Measurements from ENCODE around the gene ABITRAM. TPM values are rescaled to one million over a fixed set of nuclear protein-coding genes. Genes with fewer than 3 reads are reported as not detected.
A peak's percentile ranks its signal among the peaks of the same experiment; 100 is the strongest.

The ABITRAM gene
- total and polyA plus RNA-seq, 12 donors, result 3.5 to 33.0 (median 12.3) TPM

DNA sequence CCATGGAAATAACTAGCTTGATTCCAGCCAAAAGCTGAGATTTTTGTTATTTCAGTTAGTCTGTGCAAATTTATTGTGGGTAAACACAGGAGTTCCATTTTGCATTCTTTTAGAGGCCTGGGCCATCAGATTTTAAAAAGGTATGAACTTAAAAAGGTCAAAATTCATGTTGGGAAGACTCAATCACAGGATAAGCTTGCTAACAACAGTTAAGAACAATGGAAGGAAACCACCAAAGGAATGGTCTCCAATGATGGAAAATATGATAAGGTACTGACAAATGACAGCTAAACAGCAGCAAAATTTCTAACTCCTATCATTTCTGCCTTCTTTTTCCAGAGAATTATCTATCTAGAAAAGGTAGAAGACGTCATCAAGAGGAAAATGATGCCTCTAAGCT is 16.0 kb downstream of the ABITRAM start:
- peaks cover 0 to 14% of the 10 kb centered on the region in 2 donors for H3K4me1 ChIP-seq (replicated peaks in 1 of 2)
- no peaks in the 10 kb centered on the region for H3K9me3 ChIP-seq (replicated peaks in 1 of 3)
- H3K27me3 ChIP-seq, result no peaks in the 10 kb centered on the region
- no peak for DNase-seq
- intact Hi-C loops (cut with DNase I), result no loop called here
- no peak for TF ChIP-seq POLR2A (IDR thresholded peaks at IDR 0.05)
- H3K36me3 ChIP-seq (replicated peaks in 1 of 2), result peaks cover 0 to 49% of the 10 kb centered on the region in 2 donors
- H3K4me3 ChIP-seq, result no peak overlapping the region
- H3K27ac ChIP-seq, result no peak overlapping the region
- WGBS, 4 donors, result 83 to 92% (median 84%) methylated on average over 1 of the region's 1 CpG

GRCh38 chr9:108951578-108951977 is 17.4 kb downstream of the ABITRAM start:
- H3K36me3 ChIP-seq (replicated peaks in 1 of 2), result peaks cover 0 to 37% of the 10 kb centered on the region in 2 donors
- intact Hi-C loops (cut with DNase I), result no loop called here
- H3K27ac ChIP-seq, result no peak overlapping the region
- DNase-seq, result no peak
- WGBS, 4 donors, result 45 to 57% (median 51%) methylated on average over 2 of the region's 2 CpGs
- no peak overlapping the region for H3K4me3 ChIP-seq
- TF ChIP-seq POLR2A (IDR thresholded peaks at IDR 0.05), result no peak
- no peak for TF ChIP-seq CTCF (IDR thresholded peaks at IDR 0.05)
- H3K27me3 ChIP-seq, result no peaks in the 10 kb centered on the region
- peaks cover 0 to 20% of the 10 kb centered on the region in 2 donors for H3K4me1 ChIP-seq (replicated peaks in 1 of 2)
- H3K9me3 ChIP-seq (replicated peaks in 1 of 3), result no peaks in the 10 kb centered on the region

- DNase-seq, result no peak
- no peaks in the 10 kb centered on the region for H3K9me3 ChIP-seq (replicated peaks in 1 of 3)
- intact Hi-C loops (cut with DNase I), result no loop called here
- no peaks in the 10 kb centered on the region for H3K27me3 ChIP-seq
- no peak overlapping the region for H3K4me3 ChIP-seq
- H3K27ac ChIP-seq, result peak overlapping the region in 4 of 5 donors; percentile 28 to 67 (median 64)
- peak; percentile 49 to 74 (median 70) for TF ChIP-seq CTCF (IDR thresholded peaks at IDR 0.05)
- no peak for TF ChIP-seq POLR2A (IDR thresholded peaks at IDR 0.05)
- WGBS, 4 donors, result 1 to 3% (median 2%) methylated on average over 3 of the region's 3 CpGs
- H3K4me1 ChIP-seq (replicated peaks in 1 of 2), result peaks cover 0 to 38% of the 10 kb centered on the region in 2 donors
- H3K36me3 ChIP-seq (replicated peaks in 1 of 2), result peaks cover 0 to 23% of the 10 kb centered on the region in 2 donors
Observed at GRCh38 chr9:108953983-108954574, 19.9 kb downstream of the ABITRAM start.

GRCh38 chr9:108956022-108956630 is 21.9 kb downstream of the ABITRAM start:
- H3K27me3 ChIP-seq, result no peaks in the 10 kb centered on the region
- TF ChIP-seq CTCF (IDR thresholded peaks at IDR 0.05) (no peak), POLR2A (IDR thresholded peaks at IDR 0.05) (no peak)
- H3K36me3 ChIP-seq (replicated peaks in 1 of 2), result peaks cover 0 to 11% of the 10 kb centered on the region in 2 donors
- H3K27ac ChIP-seq, result peak overlapping the region in 1 of 5 donors; percentile 67
- no peak for DNase-seq
- no peak overlapping the region for H3K4me3 ChIP-seq
- 56 to 71% (median 61%) methylated on average over 4 of the region's 4 CpGs for WGBS, 4 donors
- peaks cover 0 to 38% of the 10 kb centered on the region in 2 donors for H3K4me1 ChIP-seq (replicated peaks in 1 of 2)
- intact Hi-C loops (cut with DNase I), result no loop called here
- H3K9me3 ChIP-seq (replicated peaks in 1 of 3), result no peaks in the 10 kb centered on the region

DNA sequence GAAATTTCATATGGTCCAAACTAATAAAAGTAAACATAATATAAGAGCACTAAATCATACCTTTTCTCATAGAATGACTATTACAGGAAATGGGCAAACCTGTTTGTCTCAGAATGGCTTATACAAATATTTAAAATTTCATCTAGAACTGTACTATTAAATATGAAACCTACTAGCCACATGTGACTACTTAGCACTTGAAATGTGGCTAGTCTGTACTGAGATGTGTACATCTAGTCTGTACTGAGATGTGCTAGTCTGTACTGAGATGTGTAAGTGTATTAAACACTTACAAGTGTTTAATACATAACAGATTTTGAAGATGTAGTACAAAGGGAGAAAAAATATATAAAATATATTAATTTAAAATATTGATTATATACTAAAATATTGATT is 22.4 kb downstream of the ABITRAM start:
- H3K27me3 ChIP-seq, result no peaks in the 10 kb centered on the region
- peaks cover 0 to 9% of the 10 kb centered on the region in 2 donors for H3K36me3 ChIP-seq (replicated peaks in 1 of 2)
- no peak overlapping the region for H3K4me3 ChIP-seq
- peaks cover 0 to 38% of the 10 kb centered on the region in 2 donors for H3K4me1 ChIP-seq (replicated peaks in 1 of 2)
- intact Hi-C loops (cut with DNase I), result no loop called here
- H3K27ac ChIP-seq, result peak overlapping the region in 1 of 5 donors; percentile 67
- no peak for DNase-seq
- H3K9me3 ChIP-seq (replicated peaks in 1 of 3), result no peaks in the 10 kb centered on the region
- TF ChIP-seq CTCF (IDR thresholded peaks at IDR 0.05) (no peak), POLR2A (IDR thresholded peaks at IDR 0.05) (no peak)

Measured in adrenal gland (tissue), 12 donors.